HG03175 (cell line): ENCODE results near the gene PLXNA4.

Experiments used
- ATAC-seq: cut with Tn5 transposase; IDR thresholded peaks from one replicate; pipeline ENCODE4 v1.9.1; 2021; ENCODE audit warnings: mild to moderate bottlenecking, moderate library complexity; ENCODE audit not compliant: unreplicated experiment

Gene PLXNA4

DNA sequence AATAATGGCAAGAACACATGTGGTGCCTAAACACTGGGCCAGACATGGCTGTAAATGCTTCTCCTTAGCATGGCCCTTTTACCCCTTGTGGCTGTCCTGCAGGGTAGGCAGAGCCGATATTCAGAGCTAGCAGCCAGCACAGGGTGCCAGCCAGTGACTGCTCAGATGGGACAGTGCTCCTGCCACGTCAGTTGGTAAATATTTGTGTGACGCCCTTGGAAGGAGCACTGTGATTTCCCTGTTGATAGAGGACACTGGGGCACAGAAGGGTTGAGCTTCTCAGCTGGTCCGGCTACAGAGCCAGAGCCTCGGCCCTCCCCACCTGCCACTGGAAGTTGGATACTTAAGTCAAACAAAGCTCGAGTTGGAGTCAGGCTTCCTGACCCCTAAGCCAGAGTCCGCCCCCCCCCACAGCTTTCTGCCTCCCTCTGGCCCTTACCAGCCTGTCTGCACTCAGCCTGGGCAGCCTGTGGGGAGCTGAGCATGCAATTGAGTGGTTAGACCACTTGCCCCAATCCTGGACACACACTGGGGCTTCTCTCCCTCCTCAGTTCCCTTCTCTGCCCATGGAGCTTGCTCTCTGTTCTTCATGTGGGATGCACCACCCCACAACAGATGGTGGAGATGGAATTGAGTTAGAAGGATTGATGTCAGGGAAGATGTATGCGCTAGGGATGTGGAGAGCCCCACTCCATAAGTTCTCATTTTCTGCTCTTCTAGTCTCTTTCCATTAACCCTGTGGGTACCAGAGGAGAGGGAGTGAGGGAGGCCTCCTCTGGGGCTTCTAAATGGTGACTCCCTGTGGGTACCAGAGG is 350.8 kb downstream of the PLXNA4 start:
- no peak for ATAC-seq

DNA sequence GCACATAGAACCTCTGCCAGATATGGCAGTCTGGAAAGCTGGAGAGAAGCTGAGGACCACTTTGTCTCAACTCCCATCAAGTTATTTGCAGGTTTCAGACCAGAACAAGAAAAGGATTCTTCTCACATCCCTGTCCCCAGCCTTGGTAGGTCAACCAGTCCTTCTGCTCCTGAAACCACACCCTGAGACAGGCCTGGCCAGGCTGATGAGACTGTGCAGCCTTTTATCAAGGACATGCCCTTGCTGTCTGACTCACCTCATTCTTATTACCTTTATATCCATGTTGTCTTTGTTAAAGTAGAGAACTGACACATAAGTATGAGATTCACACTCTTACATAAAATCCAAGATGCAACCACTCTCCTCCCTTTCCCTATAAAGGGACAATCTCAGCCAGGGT is 354.9 kb downstream of the PLXNA4 start:
- no peak for ATAC-seq

DNA sequence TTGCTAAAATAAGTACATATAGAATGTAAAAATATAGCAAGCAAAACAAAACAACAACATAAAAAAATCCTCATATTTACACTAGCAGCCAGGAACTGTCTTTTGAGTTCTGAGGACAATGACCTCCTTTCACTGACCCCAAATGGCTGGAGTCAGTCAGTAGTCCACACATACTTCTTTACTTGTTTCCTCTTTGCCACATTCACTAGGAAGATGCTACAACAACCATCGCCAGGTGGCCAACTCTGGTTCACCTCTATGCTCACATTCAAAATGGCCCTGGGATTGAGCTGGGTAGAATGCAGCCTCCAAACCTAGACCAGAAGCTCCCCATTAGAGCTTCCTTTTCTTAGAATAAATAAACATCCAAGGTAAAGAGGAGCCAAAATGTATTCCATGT is 356.2 kb downstream of the PLXNA4 start:
- ATAC-seq: no peak

DNA sequence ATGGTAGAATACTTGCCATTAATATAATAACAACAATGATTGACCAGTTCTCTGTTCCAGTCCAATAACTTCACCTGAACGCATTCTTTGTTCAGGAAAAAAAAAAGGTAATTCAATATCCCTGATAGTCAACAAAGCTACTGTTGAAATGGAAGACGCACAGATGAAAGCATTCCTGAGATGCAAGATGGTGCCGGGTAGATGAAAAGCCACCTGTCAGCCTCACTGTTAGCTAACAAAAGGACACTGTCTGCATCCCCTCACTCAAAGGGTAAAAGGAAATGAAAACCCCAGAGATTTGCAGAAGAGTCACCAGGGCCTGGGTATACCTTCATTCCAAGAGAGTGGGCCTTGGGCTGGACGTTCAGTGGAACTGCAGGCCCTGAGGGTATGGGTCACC is 357.4 kb downstream of the PLXNA4 start:
- no peak for ATAC-seq

DNA sequence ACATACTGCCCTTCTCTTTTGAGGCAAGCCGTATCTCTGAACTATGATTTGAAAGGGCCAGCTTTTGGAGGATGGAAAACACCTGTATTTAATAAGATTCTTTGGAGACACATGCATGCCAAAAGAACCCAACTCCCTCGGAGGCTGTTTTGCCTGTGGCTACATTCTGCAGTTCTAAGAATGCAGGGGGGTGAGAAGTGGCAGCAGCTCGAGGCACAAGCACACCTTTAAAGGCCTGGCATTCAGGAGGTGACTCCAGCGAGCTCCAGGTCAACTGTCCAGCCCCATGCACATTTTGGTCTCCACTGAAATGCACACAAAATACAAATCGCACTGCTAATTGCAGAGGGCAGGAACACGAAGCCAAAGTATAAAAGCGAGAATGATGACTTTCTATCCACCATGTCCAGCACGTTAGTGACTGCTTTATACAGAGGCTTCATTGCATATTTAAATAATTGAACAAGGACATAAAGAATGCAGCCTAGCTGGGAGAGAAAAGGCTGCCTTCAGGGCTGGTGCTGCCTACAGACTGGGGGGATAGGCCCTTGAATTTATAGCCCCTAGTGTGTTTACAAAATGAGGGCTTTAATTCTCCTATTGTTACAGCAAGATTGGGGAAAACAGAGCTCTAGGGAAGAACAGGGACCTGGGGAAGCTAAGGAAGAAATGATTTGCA is 359.3 kb downstream of the PLXNA4 start:
- ATAC-seq: no peak

DNA sequence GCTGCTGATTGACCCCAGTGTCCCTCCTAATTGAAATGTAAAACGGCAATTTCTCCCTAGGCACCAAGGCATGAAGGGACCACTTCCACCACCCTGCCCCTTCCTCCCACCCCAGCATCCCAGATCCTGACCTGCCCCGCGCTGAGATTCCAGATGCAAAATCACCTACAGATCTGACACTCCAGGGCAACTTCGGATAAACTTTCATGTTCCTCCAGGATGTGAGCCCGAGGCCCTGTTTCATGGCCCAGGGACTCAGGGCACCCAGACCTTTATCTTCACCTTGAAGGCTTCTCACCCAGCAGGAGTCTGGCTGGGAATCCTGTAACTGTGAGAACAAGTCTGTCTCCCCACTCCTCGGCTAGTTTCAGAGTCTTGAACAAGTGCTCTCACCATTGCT is 361.8 kb downstream of the PLXNA4 start:
- ATAC-seq: no peak

DNA sequence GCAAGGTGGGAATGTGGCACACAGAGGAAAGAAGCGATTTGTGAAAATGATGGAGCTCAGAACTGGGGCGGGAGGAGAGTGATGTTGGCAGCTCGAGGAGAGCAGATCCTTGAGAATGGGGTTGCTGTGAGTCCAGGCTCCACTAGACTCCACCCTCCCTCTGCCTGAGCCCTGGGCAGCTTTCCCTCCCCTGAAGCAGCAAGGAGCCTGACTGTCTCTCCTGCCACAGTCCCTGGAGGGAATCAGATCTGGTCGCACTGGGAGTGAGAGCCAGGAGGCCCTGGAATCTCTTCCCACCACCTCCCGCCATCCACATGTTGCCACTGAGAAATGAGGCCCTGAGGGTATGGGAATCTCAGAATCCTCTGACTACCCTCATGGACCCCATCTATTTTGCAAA is 362.7 kb downstream of the PLXNA4 start:
- no peak for ATAC-seq

DNA sequence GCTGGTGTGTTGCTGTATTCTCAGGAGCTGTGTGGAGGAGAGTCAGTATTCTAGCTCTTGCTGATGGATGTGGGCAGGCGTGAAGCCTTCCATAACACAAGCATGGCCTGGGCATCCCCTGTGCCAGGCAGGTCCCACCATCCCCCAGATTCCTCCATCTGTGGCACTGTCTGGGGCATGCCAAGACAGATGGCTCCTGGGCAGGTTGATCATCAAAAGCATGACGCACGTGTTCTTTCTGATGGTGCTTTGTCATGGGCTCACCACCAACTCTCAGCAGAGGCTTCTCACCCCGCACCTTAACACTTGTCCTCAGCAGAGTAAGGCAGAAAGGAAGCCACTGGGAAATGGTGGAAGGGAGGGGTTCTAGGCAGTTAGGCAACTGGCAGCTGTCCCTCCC is 364.3 kb downstream of the PLXNA4 start:
- ATAC-seq: no peak

DNA sequence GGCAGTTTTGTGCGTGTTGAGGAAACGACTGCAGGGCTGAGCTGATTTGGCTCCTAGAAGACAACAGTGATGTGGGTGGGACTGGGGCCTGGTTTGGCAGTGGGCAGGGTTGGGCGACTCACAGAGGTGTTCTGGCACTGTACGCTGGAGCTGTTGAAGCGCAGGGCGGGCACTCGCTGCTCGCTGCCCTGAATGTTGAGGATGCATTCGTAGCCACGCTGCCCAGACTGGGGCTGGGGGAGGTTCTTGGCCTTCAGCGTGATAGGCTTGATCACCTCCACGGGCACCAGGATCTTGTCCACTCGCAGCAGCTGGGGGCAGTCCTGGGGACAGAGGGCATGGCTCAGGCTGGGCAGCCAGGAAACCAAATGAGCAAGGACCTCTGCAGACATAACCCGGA is 365.4 kb downstream of the PLXNA4 start:
- no peak for ATAC-seq

DNA sequence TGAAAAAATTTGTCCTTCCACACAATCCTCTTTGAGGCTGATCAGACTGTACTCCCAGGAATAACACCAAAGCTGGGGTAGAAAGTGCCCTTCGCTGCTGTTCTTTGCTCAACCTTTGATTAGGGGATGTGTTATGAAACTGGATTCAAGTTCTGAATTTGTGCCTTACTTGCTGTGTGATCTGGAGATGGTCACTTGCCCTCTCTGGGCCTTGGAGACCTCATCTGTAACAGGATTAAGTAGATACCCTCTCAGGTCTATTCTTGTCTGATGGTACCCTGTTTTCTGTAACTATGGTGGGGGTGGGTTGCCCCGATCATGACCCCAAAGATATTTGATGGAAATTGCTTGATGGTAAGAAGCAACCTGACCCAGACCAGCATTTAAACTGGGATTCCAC is 368.5 kb downstream of the PLXNA4 start:
- ATAC-seq: no peak

DNA sequence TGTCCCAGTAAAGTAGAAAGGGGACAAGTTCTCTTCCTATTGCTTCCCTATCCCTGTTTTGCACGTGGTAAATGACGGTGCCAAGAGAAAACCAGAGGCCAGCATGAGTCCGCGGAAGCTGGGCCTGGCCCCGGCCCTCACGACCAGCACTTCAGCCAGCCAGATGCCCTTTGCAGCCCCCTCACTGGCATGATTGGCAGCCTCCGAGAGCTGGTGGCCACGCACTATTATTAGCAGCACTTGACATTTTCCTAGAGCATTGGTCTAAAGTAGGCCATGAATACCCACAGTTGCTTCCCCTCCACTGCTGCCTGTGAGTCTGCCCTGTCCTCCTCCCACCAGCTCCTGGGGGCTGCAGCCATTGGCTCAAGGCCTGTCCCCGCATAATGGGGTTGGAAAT is 369.1 kb downstream of the PLXNA4 start:
- ATAC-seq: no peak

DNA sequence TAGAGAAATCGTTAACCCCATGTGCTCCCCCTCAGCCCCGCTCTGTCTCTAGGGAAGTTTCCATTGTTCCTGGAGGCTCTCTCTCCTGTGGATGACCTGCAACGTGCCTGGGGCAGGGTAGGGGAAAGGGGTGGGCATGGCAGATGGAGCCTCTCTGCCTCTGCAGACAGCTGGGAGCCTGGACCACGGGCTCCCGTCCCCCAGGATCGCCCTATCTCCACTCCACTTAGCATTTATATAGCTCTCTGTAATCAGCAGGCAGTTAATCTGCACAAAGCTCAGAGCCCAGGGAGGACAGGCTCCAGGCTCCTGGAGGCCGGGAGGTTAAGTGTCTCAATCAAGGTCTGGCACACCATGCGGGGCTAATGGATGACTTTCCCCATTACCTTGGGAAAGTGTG is 369.7 kb downstream of the PLXNA4 start:
- ATAC-seq: no peak

DNA sequence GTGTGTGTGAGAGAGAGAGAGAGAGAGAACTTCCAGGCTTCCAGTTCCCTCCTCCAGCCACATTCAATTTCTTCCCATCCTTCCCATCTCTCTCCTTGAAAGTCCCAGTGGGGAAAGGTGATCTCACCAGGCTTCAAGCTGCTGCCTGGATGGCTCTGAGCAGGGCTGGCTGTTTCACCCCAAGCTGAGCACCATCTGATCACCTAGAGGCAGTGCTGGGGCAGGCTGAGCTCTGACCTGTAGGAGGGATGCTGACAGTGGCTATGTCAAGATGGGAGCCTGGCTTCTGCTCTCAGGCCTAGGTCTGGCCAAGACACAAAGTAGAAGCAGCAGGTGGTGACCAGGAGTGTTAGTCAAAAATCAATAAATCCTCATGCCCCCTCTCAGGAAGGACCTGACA is 370.8 kb downstream of the PLXNA4 start:
- no peak for ATAC-seq

DNA sequence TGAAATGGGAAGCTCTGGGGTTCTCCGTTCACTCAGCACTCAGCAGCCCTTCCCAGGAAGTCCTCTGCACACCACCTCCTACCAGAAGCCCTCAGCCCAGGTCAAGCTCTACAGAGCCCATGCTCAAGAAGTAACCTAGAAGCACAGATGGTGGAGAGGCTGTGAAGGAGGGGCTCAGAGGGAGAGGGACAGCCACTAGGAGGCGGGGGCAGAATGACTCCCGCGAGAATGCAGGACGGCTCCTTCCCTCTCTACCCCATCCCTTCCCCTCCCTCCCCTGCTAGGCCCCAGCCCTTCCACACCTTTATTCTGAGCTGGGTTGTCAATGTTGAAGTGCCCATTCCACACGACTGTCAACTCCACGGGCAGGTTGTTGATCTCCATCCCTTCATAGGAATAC is 373.2 kb downstream of the PLXNA4 start:
- ATAC-seq: no peak

DNA sequence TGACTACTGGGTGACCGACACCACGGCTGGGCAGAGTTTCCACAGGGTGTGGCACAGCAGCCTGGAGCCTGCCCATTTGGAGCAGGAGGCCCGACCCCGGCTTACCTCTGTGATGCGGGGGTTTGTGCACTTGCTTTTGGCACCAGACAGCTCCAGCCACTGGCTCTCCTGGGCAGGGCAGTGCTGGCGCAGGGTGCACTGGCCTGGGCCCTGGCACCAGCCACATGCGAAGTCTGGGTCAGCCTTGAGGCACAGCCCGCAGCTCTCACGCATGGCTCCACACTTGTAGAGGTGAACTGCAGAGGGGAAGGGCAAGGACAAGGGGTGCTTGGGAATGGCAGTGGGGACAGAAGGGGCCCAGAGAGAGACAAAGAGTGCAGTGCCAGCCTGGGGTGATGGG is 373.7 kb downstream of the PLXNA4 start:
- no peak for ATAC-seq

DNA sequence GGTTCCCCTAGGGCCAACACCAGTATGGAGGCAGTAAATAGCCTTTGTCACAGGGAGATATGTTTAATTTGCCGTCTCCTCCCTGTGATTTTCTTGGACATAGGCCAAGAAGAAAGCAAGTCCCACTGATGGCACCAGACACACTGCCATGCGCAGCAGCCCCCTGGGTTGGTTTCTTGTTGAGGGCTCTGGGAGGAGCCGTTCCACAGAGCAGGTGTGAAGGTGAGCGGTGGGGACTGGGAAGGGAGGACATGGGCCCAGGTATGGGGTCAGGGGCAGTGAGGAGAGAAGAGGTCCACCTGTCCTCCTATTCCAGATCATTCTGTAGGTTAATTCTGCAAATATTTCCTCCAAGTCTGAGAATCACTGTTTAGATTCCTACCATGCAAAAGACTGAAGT is 376.1 kb downstream of the PLXNA4 start:
- no peak for ATAC-seq

DNA sequence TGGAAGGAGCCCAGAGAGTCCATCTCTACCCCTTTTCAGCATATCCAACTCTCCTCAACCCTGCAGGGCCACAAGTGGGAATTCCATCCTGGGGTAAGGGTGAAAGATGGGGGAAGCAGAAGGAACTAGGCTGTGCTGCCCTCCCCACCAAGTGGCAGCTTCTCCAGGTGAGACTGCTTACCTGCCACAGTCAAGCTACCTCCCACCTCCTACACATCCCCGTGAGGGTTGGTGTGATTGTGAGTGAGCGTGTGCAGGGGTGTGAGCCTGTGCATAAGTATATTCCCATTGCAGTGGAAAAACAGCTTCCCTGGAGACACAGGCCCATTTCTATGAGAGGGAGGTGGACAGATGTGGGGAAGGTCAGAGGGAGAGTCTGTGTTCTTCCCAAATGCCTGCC is 376.6 kb downstream of the PLXNA4 start:
- no peak for ATAC-seq

DNA sequence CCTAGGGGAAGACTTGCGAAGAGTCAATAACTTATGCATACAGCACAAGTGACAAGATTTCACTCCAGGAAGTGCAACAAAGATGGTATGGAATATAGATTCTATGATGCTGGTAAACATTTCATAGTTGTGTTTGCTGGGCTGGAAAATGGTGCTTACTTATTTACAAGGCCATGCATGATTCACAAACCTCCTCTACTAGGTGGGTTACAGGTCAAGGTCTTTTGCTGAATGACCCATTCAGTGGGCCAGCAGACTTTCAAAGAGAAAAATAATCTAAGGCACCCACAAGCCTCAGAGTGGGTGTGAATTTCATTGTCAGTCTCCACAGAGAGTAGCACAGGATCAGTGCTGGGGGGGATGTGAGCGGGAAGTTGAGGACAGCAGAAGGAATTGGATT is 378.5 kb downstream of the PLXNA4 start:
- no peak for ATAC-seq

DNA sequence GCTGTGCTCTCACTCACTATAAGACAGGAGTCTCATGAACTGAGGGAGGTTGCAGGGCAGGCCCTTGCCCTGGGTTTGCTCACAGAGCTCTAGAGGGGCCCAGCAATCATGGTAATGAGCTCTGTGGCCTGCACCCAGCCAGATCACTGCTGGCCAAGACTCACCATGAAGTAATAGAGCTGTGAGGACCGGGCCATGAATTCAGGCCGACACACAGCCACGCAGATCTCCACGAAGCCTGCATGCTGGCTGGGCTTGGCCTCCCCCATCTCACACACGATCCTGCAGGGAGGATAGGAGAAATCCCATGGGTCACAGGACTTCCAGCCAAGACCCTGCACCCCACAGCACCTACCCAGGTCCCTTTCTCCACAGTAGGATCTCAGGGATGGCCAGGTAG is 382.4 kb downstream of the PLXNA4 start:
- no peak for ATAC-seq

DNA sequence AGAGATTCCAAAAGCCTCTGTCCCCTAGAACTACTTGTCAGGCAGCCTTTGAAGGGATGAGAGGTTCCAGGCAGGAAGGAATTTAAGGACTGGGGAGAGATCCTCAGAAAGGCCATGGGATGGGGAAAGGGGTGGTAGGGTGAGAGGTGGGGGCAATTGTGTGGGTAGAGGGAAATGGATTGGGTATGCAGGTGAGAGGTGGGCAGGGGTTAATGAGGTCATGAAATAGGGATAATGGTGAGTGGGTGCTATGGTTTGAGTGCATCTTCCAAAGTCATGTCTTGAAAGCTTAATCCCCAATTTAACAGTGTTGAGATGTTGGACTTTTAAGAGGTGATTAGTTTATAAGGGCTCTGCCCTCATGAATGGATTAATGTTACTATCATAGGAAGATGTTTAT is 383.5 kb downstream of the PLXNA4 start:
- ATAC-seq: no peak

DNA sequence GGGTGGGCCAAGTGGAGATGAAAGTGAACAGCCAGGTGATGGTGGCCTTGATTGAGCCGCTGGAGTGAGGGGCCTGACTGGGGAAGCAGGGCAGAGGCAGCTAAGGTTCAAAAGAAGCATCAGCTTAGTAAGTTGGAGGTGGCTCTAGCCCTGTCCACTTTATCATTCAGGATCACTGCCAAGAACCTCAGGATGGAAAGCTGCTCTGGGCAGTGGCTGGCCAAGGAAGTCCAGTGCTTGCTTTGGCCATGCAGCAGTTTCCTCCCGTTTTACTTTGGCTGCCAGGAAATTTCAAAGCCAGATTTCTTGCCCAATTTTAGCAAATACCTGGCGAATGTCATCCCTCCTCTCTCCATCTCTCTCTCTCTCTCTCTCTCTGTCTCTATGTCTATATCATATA is 384.9 kb downstream of the PLXNA4 start:
- ATAC-seq: no peak

DNA sequence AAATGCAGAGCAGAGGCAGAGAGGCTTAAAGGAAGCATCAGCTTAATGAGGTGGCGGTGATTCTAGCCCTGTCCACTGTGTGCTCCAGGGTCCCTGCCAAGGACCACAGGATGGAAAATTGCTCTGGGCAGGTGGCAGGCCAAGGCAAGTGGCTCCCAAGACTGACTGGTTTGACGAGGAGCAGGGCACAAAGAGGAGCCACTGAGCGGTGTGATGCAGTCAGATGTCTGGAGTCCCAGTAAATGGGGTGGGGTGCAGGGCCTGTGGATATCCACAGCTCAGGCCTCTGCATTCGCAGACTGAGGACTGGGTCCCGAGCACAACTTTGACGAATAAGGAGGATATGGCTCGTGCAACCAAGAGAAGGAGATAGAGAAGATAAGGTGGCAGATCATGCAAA is 385.6 kb downstream of the PLXNA4 start:
- ATAC-seq: no peak

DNA sequence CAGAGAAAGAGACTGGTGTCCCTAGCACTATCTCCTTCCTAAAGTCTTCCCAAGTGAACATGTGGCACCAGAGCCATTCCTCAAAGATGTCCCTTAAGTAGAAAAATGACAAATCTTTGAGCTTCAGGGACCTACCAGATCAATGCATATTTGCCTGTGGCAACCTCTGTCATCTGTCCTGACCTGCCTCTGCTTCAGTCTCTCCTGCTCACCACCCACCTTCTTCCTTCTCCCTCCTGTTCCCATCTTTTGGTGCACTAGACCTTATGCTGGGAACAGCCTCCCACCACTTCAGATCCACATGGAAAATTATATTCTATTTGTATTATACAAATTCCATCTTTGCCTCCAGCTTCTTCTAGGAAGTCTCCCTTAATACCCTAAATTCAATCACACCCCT is 386.4 kb downstream of the PLXNA4 start:
- ATAC-seq: no peak
